Measurements from ENCODE around the gene LDLRAD4. TPM values are rescaled to one million over a fixed set of nuclear protein-coding genes. Genes with fewer than 3 reads are reported as not detected.

Gene LDLRAD4
- total RNA-seq, 2 experiments from 2014 or later, result 28.4 to 30.1 TPM

GRCh38 chr18:13386891-13387801 is 168.6 kb downstream of the LDLRAD4 start:
- CTCF ChIA-PET, result no interaction called here
- intact Hi-C loops (cut with micrococcal nuclease), result no loop called here
- peaks cover 8% of the 10 kb centered on the region for H3K36me3 Mint-ChIP-seq
- H3K27ac Mint-ChIP-seq, result no peak overlapping the region
- POLR2A ChIA-PET, result no interaction called here
- no peaks in the 10 kb centered on the region for H3K9me3 Mint-ChIP-seq
- no peaks in the 10 kb centered on the region for H3K27me3 Mint-ChIP-seq
- DNase-seq, result no peak
- H3K4me3 Mint-ChIP-seq, result no peak overlapping the region
- peaks cover 28% of the 10 kb centered on the region for H3K4me1 Mint-ChIP-seq (ENCODE audit: low read depth)

DNA sequence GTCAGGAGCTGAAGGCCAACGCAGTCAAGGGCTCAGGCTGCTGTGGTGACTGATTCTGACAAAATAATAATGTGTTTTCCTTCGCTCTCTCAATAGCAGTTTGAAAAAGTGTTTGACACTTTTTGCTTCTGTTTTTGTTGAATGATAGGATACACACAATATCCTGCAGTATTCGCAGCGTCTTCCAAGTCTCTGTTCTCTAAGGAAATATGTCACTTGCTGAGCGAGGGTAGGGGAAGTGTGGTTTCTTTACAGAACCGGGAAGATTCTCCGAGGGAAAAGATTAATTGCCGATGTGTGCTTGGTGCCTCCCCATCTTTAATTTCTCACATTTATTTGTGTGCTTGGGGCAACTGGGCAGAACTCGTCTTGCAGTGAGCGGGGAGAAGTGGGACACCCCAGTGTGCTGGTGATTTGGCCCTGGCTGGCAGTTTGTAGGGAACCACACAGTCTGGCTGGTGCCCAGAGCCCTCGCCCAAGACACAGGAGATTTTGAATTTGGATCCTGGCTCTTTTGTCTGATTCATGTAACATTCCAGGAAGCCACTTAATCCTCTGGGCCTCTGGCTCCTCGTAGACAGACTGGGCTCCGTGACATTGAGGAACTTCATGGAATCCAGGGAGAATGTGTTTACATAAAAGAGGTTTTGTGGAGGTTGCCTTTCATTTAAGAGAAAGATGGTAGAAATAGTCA is 169.4 kb downstream of the LDLRAD4 start:
- ChIA-PET POLR2A (no interaction called here), CTCF (no interaction called here)
- Mint-ChIP-seq H3K27me3 (no peaks in the 10 kb centered on the region), H3K36me3 (peaks cover 8% of the 10 kb centered on the region), H3K27ac (no peak overlapping the region), H3K9me3 (no peaks in the 10 kb centered on the region), H3K4me3 (no peak overlapping the region), H3K4me1 (ENCODE audit: low read depth) (peaks cover 20% of the 10 kb centered on the region)
- intact Hi-C loops (cut with micrococcal nuclease), result no loop called here
- no peak for DNase-seq

DNA sequence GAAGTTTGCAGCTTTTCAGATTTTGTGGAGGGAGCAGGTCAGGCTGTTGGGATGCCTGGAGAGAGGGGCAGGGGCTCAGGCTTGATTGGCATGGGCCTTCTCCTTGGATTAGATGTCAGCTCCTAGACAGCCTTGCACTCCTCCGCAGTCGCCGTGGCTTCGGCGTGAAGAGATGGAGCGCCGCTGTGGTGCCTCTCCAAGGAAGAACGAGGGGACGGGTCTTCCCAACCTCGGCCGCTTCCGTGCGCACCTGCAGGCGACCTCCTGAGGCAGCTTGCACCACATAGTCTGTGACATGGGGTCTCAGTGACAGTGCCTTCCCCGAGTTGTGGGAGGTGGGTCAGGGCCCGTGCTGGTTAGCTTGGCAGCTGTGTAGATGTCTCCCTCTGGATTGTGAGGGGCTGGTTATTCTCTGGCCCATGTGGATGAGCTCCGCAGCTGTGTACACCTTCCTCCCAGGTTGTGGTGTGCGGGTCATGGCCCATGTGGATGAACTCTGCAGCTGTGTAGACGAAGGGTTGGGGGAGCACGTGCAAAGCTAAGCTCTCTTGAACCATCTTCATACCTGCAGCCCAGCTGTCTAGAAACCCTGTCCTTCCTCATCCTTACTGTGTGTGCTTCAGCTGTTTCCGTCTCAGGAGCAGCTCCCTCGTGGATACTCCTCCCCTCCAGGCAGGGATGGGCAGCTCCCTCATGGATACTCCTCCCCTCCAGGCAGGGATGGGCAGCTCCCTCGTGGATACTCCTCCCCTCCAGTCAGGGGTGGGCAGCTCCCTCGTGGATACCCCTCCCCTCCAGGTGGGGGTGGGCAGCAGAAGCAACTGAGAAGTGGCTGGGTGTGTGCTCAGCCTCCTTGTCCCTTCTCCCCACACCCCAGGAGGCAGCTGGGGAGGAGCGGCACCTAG is 170.3 kb downstream of the LDLRAD4 start:
- H3K27me3 Mint-ChIP-seq, result no peaks in the 10 kb centered on the region
- CTCF ChIA-PET, result no interaction called here
- H3K9me3 Mint-ChIP-seq, result no peaks in the 10 kb centered on the region
- no peak overlapping the region for H3K27ac Mint-ChIP-seq
- H3K36me3 Mint-ChIP-seq, result peaks cover 8% of the 10 kb centered on the region
- H3K4me3 Mint-ChIP-seq, result no peak overlapping the region
- DNase-seq, result no peak
- H3K4me1 Mint-ChIP-seq (ENCODE audit: low read depth), result peaks cover 14% of the 10 kb centered on the region
- POLR2A ChIA-PET, result interaction anchor here (0.6 kb wide), 1 partner anchor 26 kb away, joined by 6 read pairs; no protein-coding TSS in a partner anchor
- intact Hi-C loops (cut with micrococcal nuclease), result no loop called here

- peaks cover 10% of the 10 kb centered on the region for H3K4me1 Mint-ChIP-seq (ENCODE audit: low read depth)
- intact Hi-C loops (cut with micrococcal nuclease), result no loop called here
- no peaks in the 10 kb centered on the region for H3K27me3 Mint-ChIP-seq
- H3K9me3 Mint-ChIP-seq, result no peaks in the 10 kb centered on the region
- CTCF ChIA-PET, result interaction anchor here (1.2 kb wide), 1 partner anchor 8 kb away, joined by 3 read pairs; no protein-coding TSS in a partner anchor
- POLR2A ChIA-PET, result no interaction called here
- peaks cover 7% of the 10 kb centered on the region for H3K36me3 Mint-ChIP-seq
- no peak for DNase-seq
- H3K4me3 Mint-ChIP-seq, result no peak overlapping the region
- no peak overlapping the region for H3K27ac Mint-ChIP-seq
Observed at GRCh38 chr18:13389491-13390131, 171.1 kb downstream of the LDLRAD4 start.

- Mint-ChIP-seq H3K4me3 (no peak overlapping the region), H3K36me3 (peaks cover 7% of the 10 kb centered on the region), H3K27ac (no peak overlapping the region), H3K27me3 (no peaks in the 10 kb centered on the region), H3K4me1 (ENCODE audit: low read depth) (peaks cover 9% of the 10 kb centered on the region), H3K9me3 (no peaks in the 10 kb centered on the region)
- ChIA-PET CTCF (interaction anchor here (1.2 kb wide), 1 partner anchor 9 kb away, joined by 3 read pairs; no protein-coding TSS in a partner anchor), POLR2A (no interaction called here)
- intact Hi-C loops (cut with micrococcal nuclease), result no loop called here
- DNase-seq, result no peak
Observed at GRCh38 chr18:13390196-13390595, 171.6 kb downstream of the LDLRAD4 start.

- ChIA-PET CTCF (interaction anchor here (1.2 kb wide), 1 partner anchor 9 kb away, joined by 3 read pairs; no protein-coding TSS in a partner anchor), POLR2A (no interaction called here)
- Mint-ChIP-seq H3K27me3 (no peaks in the 10 kb centered on the region), H3K9me3 (no peaks in the 10 kb centered on the region), H3K36me3 (peaks cover 7% of the 10 kb centered on the region), H3K27ac (no peak overlapping the region), H3K4me1 (ENCODE audit: low read depth) (peaks cover 7% of the 10 kb centered on the region), H3K4me3 (no peak overlapping the region)
- intact Hi-C loops (cut with micrococcal nuclease), result no loop called here
- no peak for DNase-seq
Observed at GRCh38 chr18:13390711-13391110, 172.2 kb downstream of the LDLRAD4 start.

DNA sequence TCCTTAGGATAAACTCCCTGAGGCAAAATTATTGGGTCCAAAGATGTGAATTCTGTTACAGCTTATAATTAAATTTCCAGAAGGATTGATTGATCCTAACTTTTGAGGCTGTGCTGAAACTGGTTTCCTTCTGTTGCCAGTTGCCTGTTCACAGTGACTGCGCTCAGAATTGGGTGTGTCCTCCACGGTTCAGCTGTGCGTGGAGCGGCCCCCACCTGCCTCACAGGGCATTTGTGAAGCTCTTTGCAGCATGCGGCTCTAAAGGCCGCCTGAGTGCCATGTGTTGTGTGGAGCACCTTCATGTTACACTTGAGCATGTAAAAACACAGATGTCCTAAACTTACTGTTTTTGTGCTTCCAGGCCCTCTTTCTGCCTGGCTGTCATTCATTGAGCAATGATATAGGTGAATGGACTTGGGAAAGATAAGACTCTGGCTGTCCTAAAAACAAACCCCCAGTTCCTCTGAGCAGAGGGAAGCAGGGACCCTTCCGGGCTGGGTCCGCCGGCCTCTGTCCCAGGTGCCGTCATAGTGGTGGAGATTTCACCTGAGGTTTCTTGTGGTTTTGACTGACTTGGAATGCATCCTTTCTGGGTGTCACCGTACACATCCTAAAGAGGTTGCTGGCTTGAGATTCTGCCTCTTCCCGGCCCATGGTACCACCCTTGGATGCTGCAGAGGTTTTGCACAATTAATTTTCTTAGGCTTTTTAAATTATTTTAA is 173.6 kb downstream of the LDLRAD4 start:
- no peaks in the 10 kb centered on the region for H3K27me3 Mint-ChIP-seq
- H3K9me3 Mint-ChIP-seq, result no peaks in the 10 kb centered on the region
- H3K27ac Mint-ChIP-seq, result no peak overlapping the region
- intact Hi-C loops (cut with micrococcal nuclease), result no loop called here
- H3K36me3 Mint-ChIP-seq, result peaks cover 7% of the 10 kb centered on the region
- H3K4me1 Mint-ChIP-seq (ENCODE audit: low read depth), result peaks cover 7% of the 10 kb centered on the region
- CTCF ChIA-PET, result interaction anchor here (1.1 kb wide), 1 partner anchor 41 kb away, joined by 3 read pairs; no protein-coding TSS in a partner anchor
- POLR2A ChIA-PET, result no interaction called here
- no peak for DNase-seq
- no peak overlapping the region for H3K4me3 Mint-ChIP-seq

- CTCF ChIA-PET, result interaction anchor here (1.1 kb wide), 1 partner anchor 40 kb away, joined by 3 read pairs; no protein-coding TSS in a partner anchor
- intact Hi-C loops (cut with micrococcal nuclease), result no loop called here
Observed at GRCh38 chr18:13392899-13393298, 174.3 kb downstream of the LDLRAD4 start.

DNA sequence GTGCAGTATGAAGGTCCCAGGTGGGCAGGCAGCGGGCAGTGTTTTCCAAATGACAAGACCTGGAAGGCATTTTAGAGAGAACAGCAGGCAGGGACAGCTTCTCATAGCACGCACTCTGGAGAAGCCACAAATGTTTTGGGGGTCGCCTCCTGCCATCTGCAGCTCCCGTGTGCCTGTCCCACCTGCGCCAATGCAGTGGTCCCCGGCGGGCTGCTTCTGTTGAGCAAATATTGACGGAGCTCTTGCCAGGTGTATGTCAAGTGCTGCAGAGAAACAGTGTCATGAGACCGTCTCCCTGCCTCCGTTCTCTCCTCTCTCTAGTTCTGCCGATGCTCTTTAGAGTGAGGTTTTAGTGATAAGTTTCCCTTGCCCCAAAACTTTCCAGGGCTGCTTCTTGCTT is 174.8 kb downstream of the LDLRAD4 start:
- Mint-ChIP-seq H3K4me3 (no peak overlapping the region), H3K9me3 (no peaks in the 10 kb centered on the region), H3K27ac (no peak overlapping the region), H3K4me1 (ENCODE audit: low read depth) (peaks cover 7% of the 10 kb centered on the region), H3K36me3 (peaks cover 3% of the 10 kb centered on the region), H3K27me3 (no peaks in the 10 kb centered on the region)
- CTCF ChIA-PET, result no interaction called here
- DNase-seq, result no peak
- intact Hi-C loops (cut with micrococcal nuclease), result no loop called here
- POLR2A ChIA-PET, result no interaction called here

More at GRCh38 chr18:13392899-13393298, 174.3 kb downstream of the LDLRAD4 start:
- no peak overlapping the region for H3K4me3 Mint-ChIP-seq
- no peaks in the 10 kb centered on the region for H3K27me3 Mint-ChIP-seq
- peaks cover 6% of the 10 kb centered on the region for H3K36me3 Mint-ChIP-seq
- no peaks in the 10 kb centered on the region for H3K9me3 Mint-ChIP-seq
- no peak overlapping the region for H3K27ac Mint-ChIP-seq
- H3K4me1 Mint-ChIP-seq (ENCODE audit: low read depth), result peaks cover 7% of the 10 kb centered on the region
- no peak for DNase-seq
- POLR2A ChIA-PET, result no interaction called here

- peaks cover 3% of the 10 kb centered on the region for H3K36me3 Mint-ChIP-seq
- H3K4me1 Mint-ChIP-seq (ENCODE audit: low read depth), result peaks cover 7% of the 10 kb centered on the region
- ChIA-PET POLR2A (no interaction called here), CTCF (interaction anchor here (0.9 to 1.2 kb wide), 2 partner anchors 141 to 179 kb away, joined by 3 read pairs; no protein-coding TSS in a partner anchor)
- H3K27ac Mint-ChIP-seq, result no peak overlapping the region
- intact Hi-C loops (cut with micrococcal nuclease), result no loop called here
- H3K27me3 Mint-ChIP-seq, result no peaks in the 10 kb centered on the region
- H3K4me3 Mint-ChIP-seq, result no peak overlapping the region
- H3K9me3 Mint-ChIP-seq, result no peaks in the 10 kb centered on the region
- DNase-seq, result no peak
Observed at GRCh38 chr18:13394801-13395200, 176.2 kb downstream of the LDLRAD4 start.

- H3K9me3 Mint-ChIP-seq, result no peaks in the 10 kb centered on the region
- H3K27me3 Mint-ChIP-seq, result no peaks in the 10 kb centered on the region
- no peaks in the 10 kb centered on the region for H3K36me3 Mint-ChIP-seq
- H3K27ac Mint-ChIP-seq, result no peak overlapping the region
- DNase-seq, result no peak
- ChIA-PET POLR2A (no interaction called here), CTCF (interaction anchor here (0.9 to 1.2 kb wide), 2 partner anchors 140 to 179 kb away, joined by 3 read pairs; no protein-coding TSS in a partner anchor)
- intact Hi-C loops (cut with micrococcal nuclease), result no loop called here
- H3K4me1 Mint-ChIP-seq (ENCODE audit: low read depth), result peaks cover 7% of the 10 kb centered on the region
- H3K4me3 Mint-ChIP-seq, result no peak overlapping the region
Observed at GRCh38 chr18:13395577-13395976, 177.0 kb downstream of the LDLRAD4 start.
